Neutrophil (primary cell): Measurements from ENCODE around the gene ATXN1.

Source experiments
- H3K27ac ChIP-seq: fragments of 200-600 bp; sonication (generic); 2 replicates; pipeline ENCODE4 v1.5.1; 2016; ENCODE audit warnings: mild to moderate bottlenecking, moderate library complexity
- H3K27me3 ChIP-seq: fragments of 200-600 bp; sonication (generic); 2 replicates; pipeline ENCODE4 v1.6.0; 2016; ENCODE audit warnings: mild to moderate bottlenecking
- H3K36me3 ChIP-seq: fragments of 200-600 bp; sonication (generic); 2 replicates; pipeline ENCODE4 v1.5.1; 2017
- H3K4me1 ChIP-seq, 2 experiments: fragments of 200-600 bp in 1 of 2; sonication (generic) in 1 of 2; 1 replicate in 1 of 2; 2 replicates in 1 of 2; pipeline versions ENCODE4 v1.5.1 to v1.6.1; 2013 to 2016; ENCODE audit warnings: low read depth in 1 of 2, low read length in 1 of 2, mild to moderate bottlenecking in 1 of 2, moderate library complexity in 1 of 2; ENCODE audit not compliant: control insufficient read depth in 1 of 2, insufficient read depth in 1 of 2
- H3K4me3 ChIP-seq, 2 experiments: fragments of 200-600 bp in 1 of 2; sonication (generic) in 1 of 2; 1 replicate in 1 of 2; 2 replicates in 1 of 2; pipeline ENCODE4 v1.5.1; 2013 to 2016; ENCODE audit warnings: low read depth in 1 of 2, low read length in 1 of 2, mild to moderate bottlenecking in 1 of 2, moderate library complexity in 1 of 2
- H3K9me3 ChIP-seq: fragments of 200-600 bp; sonication (generic); 2 replicates; pipeline ENCODE4 v1.5.1; 2016
- TF ChIP-seq, protein P1 (sequence below): fragments of 200-600 bp; sonication (generic); IDR thresholded peaks from 2 replicates; pipeline ENCODE4 v1.5.1; 2016; ENCODE audit warnings: antibody characterized with exemption

ATXN1 gene

DNA sequence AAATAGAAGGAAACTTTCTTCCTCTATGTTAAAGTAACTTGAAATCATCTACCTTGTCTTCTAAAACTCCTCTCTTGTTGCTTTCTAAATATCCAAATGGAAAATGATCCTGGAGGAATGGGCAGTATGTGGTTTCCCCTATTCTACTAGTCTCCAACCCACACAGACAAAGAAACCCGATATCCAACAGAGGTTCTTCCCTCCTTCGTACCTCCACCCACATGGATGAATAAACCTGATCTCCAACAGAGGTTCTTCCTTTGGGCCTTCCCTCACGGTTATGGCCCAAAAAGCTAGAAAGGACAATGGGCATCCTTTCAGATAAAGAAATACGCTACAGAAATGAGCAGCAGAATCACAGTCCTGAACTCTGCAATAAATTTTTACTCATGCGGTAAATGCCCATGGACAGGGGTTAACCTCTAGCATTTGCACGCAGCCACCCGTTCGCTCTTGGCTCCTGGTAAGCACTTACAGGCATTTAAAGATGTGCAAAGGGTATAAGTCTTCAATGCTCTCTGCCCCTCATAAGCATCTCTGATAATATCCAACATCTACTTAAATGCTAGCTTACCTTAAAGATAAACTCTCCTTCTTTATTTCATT is 392.0 kb downstream of the ATXN1 start:
- peaks cover 0 to 5% of the 10 kb centered on the region in 2 experiments for H3K4me1 ChIP-seq
- no peak overlapping the region for H3K27ac ChIP-seq
- no peaks in the 10 kb centered on the region for H3K27me3 ChIP-seq
- TF ChIP-seq, protein P1, sequence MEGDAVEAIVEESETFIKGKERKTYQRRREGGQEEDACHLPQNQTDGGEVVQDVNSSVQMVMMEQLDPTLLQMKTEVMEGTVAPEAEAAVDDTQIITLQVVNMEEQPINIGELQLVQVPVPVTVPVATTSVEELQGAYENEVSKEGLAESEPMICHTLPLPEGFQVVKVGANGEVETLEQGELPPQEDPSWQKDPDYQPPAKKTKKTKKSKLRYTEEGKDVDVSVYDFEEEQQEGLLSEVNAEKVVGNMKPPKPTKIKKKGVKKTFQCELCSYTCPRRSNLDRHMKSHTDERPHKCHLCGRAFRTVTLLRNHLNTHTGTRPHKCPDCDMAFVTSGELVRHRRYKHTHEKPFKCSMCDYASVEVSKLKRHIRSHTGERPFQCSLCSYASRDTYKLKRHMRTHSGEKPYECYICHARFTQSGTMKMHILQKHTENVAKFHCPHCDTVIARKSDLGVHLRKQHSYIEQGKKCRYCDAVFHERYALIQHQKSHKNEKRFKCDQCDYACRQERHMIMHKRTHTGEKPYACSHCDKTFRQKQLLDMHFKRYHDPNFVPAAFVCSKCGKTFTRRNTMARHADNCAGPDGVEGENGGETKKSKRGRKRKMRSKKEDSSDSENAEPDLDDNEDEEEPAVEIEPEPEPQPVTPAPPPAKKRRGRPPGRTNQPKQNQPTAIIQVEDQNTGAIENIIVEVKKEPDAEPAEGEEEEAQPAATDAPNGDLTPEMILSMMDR, result no peak
- no peak overlapping the region for H3K4me3 ChIP-seq
- H3K36me3 ChIP-seq, result peaks cover 7% of the 10 kb centered on the region
- H3K9me3 ChIP-seq, result no peaks in the 10 kb centered on the region

DNA sequence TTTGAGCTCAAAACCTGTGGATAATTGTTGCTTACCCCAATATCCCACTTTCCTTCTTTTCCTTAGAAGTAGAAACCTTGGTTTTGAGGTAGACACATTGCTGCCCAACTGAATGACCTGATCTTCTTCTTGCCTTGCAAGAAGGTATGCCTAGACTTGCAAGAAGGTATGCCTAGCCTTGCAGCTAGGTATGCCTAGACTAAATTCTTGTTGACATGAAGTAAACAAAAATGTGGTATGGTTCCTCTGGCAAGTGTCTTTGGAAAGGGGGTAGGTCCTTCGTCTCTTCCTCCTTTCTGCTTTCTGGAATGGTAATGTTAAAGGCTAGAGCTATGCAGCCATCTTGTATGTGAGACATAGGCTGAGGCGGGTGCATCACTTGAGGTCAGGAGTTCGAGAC is 393.7 kb downstream of the ATXN1 start:
- Histone ChIP-seq H3K36me3 (peaks cover 7% of the 10 kb centered on the region), H3K9me3 (no peaks in the 10 kb centered on the region), H3K4me3 (no peak overlapping the region), H3K27ac (no peak overlapping the region), H3K27me3 (no peaks in the 10 kb centered on the region), H3K4me1 (peaks cover 0 to 5% of the 10 kb centered on the region in 2 experiments)
- TF ChIP-seq, protein P1, result no peak

DNA sequence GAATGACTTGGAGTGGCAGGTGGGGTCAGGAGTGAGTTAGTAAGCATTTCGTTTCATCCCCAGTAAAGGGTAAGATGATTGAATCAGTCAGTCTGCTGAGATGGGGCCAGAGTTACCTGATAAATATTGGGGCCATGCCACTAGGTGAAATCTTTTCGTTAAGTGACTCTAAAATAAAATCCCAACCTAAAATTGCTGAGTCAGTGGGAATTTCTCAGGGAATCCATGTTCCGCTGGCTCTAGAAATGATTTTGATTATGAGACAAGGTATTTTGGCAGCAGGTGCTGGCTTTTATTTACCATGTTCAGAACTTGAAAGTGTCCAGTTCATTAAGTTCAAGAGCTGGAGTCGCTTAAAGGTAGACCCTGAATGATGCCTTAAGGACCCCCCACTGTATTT is 397.5 kb downstream of the ATXN1 start:
- H3K4me3 ChIP-seq, result no peak overlapping the region
- H3K9me3 ChIP-seq, result no peaks in the 10 kb centered on the region
- peaks cover 10% of the 10 kb centered on the region for H3K36me3 ChIP-seq
- TF ChIP-seq, protein P1, result no peak
- no peak overlapping the region for H3K27ac ChIP-seq
- peaks cover 0 to 5% of the 10 kb centered on the region in 2 experiments for H3K4me1 ChIP-seq
- no peaks in the 10 kb centered on the region for H3K27me3 ChIP-seq

DNA sequence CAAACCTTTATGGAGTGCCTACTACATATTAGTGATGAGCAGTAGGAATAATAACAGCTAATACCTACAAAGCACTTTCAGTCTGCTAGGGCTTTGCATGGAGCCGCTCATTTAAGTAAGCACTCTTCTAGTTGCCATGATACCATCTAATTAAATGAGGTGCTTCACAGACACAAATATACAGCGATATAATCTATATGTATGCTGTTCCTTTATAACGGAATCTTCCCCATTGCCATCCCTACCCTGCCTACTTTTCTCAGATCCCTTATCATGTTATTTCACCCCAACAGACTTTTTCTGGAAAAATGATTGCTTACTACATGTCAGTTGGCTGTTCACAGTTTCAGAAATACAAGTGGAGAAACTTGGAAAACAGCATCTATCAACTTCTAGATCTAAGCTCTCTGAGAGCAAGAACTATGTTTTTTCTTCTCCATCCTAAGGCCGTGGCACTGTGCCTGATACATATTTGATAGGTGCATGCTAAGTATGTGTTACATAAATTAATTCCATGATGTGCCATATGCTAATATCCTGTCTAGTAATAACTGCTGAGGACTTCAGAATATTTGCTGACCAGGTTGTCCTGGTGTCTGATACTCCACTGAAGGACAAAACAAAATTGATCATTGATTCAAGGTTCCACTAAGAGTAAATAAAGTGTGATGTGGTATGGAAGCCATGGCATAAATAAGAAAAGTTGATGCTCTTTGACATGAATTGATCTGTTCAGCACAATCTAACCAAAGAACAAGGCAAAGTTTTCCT is 398.3 kb downstream of the ATXN1 start:
- H3K27ac ChIP-seq, result no peak overlapping the region
- H3K4me1 ChIP-seq, result peaks cover 0 to 5% of the 10 kb centered on the region in 2 experiments
- TF ChIP-seq, protein P1, result no peak
- H3K4me3 ChIP-seq, result no peak overlapping the region
- peaks cover 10% of the 10 kb centered on the region for H3K36me3 ChIP-seq
- no peaks in the 10 kb centered on the region for H3K27me3 ChIP-seq
- H3K9me3 ChIP-seq, result no peaks in the 10 kb centered on the region

DNA sequence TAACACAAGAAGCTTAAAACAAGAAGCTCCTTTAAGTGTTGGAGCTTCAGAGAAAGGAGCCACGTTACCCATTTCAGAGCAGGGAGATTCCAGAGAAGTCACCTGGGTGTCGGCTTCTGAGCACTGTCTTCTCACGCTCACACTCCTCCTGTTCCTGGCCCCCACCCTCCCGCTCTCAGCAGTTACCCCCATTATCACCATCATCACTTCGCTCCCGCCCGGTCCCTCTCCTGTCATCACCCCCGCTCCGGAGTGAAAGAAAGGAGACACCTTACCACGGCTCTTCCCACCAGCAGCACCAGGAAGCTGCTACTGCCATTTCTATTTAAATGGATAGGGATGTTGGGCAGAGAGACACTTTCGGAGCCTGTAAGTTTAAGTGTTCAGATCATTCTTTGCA is 399.0 kb downstream of the ATXN1 start:
- Histone ChIP-seq H3K9me3 (no peaks in the 10 kb centered on the region), H3K4me3 (no peak overlapping the region), H3K27ac (no peak overlapping the region), H3K4me1 (peaks cover 0 to 5% of the 10 kb centered on the region in 2 experiments), H3K27me3 (no peaks in the 10 kb centered on the region), H3K36me3 (peaks cover 10% of the 10 kb centered on the region)
- TF ChIP-seq, protein P1, result no peak
